GM21786 (cell line): ENCODE results near the gene POLD4.
"Not testable (repeated sequence)": the region's sequence is repeated elsewhere in the genome, so short reads cannot be mapped to it uniquely, and the experiment has no call there.

Experiments
- ATAC-seq: cut with Tn5 transposase; IDR thresholded peaks from one replicate; pipeline ENCODE4 v1.9.1; 2021; ENCODE audit not compliant: unreplicated experiment

The POLD4 gene

DNA sequence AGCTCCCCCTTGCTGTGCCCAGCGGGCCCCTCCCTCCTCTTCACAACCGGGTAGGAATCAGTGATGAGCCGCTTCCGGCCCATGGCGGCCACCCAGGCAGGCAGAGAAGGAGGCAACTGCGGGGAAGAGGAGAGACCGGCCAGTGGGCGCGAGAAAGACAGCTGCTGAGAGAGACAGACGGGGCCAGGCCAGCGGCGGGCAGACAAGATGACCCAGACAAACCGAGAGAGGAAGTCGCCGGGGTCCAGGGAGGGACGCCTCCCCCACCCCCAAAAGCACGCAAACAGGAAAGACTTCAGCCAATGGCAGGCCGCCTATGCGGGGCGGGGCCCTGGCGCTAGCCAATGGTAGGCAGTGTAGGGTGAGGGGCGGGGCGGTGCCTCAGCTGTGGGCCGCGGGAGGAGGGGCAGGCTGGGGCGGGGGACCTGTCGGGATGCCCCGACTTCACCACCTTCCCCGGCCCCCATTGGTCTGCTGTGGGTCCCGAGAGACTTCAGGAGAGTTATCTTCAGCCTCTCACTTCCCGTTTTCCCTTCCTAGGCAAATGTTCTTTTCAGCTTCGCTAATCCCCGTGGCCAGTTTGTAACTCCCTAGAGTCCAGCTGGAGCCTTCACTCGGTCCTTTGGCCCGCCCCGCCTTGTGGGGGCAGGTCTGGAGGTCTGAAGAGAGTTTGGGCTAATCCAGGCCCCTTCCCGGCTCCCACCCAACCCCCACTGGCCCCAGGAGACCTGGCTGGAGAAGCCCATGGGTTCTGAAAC, at the start of gene POLD4:
POLD4 (minus strand) TSS at position 230 of the 758 bp plus-strand sequence; CDS start at position 83, 147 bp downstream.
- ATAC-seq, result peak; percentile 62

DNA sequence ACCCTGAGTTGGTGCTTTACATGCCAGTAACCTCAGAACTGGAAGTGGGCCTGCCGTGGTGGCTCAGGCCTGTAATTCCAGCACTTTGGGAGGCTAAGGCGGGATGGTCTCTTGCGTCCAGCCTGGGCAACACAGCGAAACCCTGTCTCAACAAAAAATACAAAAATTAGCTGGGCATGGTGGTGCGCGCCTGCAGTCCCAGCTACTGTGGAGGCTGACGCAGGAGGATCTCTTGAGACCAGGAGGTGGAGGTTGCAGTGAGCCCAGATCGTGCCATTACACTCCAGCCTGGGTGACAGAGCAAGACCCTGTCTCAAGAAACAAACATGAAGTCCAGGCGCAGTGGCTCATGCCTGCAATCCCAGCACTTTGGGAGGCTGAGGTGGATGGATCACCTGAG, 49.7 kb upstream of the POLD4 start:
- not testable (repeated sequence) for ATAC-seq

DNA sequence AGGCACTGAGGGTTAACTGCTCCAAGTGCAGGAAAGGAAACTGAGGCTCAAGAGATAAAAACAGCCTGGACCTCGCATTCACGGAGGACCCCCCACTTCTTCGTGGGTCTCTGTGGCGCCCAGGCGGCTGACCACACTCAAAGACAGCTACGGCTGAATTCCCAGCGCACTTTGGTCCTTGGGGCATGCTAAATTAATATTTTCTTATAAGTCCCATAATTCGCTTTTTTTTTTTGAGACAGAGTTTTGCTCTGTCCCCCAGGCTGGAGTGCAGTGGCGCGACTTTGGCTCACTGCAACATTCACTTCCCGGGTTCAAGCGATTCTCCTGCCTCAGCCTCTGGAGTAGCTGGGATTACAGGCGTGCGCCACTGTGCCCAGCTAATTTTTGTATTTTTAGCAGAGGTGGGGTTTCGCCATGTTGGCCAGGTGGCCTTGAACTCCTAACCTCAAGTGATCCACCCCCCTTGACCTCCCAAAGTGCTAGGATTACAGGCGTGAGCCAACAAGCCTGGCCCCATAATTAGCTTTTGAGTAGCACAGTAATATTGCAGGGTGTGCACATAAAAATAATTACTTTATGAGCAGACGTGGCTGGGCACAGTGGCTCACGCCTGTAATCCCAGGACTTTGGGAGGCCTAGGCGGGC, 49.0 kb upstream of the POLD4 start:
- ATAC-seq, result not testable (repeated sequence)

DNA sequence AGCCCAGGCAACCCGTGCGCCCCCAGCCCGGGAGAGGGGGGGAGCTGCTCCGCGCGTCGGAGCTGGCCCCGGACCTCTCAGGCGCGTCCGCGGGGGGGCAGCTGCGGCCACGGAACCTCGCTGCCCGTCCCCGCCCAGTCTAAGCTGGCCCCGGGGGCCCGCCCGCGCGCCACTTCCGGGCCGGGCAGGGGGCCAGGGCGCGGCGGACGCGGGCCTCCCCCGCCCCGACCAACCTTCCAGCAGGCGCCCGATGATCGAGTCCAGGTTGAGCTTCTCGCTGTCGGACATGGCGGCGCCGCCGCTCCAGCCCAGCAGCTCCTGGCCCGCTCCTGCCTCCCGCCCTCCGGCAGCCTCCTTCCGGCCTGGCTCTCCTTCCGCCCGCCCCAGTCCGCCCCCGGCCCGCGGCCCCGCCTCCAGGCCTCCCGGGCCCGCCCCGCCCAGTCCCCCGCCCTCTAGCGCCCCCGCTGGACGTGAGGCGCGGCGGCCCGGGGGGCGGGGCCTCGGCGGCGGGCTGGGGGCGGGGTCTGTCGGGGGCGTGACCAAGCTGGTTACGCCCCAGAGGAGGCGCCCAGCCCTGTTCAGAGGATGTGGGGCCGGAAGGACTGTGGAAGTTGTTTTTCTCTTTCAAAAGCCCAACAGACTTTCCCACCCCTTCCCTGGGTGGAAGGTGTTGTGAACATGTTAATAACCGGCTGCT, 48.3 kb upstream of the POLD4 start, which contains the start of gene PPP1CA:
PPP1CA (minus strand) TSS at position 364 of the 697 bp plus-strand sequence; CDS start at position 288, 76 bp downstream.
- ATAC-seq, result peak; percentile 52

DNA sequence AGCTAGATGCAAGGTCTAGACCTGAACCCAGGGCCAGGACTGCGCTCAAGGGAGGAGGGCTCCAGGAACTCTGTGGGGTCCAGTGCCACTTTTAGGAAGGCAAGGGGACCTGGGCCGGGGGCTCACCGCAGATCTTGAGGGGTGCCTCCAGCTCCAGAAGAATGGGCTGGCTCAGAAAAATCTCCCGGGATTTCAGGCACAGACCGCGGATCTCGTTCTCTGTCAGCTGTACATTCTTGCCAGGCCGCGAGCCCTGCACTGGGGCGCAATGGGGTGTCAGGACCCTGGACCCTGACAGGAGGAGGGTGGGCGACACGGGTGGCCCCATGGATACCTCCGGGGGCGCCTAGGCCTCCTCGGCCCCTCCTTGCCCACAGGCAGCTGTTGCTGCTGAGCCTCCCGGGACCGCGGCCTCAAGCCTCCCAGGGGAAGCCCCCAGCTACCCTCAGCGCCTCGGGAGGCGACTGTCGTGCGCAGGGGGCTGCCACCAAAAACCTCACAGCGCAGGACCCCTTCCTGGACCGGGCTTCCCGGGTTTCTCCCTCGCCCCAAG, 47.7 kb upstream of the POLD4 start:
- peak; percentile 16 for ATAC-seq

DNA sequence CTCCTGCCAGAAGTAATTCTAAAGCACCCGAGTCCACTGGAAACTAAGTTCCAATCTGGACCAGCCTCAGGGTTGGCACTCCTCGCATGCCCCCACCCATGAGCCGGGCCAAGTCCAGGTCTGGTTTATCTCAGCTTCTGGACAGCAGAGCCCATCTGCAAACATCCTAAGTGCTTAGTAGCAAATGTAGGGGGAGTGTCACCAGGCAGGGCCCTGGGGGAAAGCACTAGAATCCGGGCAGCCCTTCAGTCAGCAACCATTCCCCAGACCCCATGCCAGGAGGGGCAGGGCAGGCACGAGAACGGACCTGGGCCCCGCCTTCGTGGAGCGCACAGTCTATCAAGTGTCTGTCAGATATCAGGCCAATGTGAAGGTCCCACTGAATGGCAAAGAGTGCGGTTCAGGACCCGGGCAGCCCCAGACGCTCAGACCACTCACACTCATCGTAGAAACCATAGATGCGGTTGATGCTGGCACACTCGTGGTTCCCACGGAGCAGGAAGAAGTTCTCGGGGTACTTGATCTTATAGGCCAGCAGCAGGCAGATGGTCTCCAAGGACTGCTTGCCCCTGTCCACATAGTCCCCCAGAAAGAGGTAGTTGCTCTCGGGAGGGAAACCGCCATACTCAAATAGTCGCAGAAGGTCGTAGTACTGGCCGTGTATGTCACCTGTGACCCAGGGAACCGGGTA, 47.0 kb upstream of the POLD4 start:
- no peak for ATAC-seq

DNA sequence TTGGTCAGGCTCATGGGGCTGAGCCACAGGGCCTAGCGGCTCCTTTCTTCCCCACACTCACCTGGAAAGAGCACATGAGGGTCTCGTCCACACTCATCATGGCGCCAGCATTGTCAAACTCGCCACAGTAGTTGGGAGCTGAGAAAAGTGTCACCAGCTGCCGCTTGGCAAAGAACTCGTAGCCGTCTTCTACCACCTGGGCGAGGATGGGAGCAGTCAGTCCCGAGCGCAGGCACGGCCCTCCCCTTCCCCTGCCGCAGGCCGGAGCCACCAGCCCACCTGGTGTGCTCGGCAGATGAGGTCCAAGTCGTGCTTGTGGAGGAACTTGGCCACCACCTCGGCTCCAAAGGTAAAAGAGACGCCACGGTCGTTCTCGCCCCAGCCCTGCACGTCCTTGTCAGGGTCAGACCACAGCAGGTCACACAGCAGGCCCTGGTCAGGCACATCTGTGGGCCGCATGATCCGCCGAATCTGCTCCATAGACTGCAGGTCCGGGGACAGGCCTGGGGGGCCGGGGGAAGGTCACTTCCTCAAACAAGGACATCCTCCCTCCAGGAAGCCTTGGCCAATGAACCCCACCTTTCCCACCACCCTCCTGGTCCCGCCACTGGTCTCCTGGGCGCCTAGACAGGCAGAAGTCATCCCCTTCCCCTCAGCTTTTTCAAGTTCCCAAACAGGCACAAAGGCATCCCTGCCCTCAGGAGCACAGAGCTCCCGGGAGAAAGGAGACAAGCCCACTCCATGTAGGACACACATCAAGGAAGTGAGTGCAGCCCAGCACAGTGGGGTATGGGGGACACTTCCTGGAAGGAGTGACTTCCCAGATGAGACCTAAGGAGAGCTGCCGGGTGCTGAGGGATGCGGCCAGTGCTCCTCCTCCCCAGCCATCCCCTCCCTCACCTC, 45.6 kb upstream of the POLD4 start:
- no peak for ATAC-seq

DNA sequence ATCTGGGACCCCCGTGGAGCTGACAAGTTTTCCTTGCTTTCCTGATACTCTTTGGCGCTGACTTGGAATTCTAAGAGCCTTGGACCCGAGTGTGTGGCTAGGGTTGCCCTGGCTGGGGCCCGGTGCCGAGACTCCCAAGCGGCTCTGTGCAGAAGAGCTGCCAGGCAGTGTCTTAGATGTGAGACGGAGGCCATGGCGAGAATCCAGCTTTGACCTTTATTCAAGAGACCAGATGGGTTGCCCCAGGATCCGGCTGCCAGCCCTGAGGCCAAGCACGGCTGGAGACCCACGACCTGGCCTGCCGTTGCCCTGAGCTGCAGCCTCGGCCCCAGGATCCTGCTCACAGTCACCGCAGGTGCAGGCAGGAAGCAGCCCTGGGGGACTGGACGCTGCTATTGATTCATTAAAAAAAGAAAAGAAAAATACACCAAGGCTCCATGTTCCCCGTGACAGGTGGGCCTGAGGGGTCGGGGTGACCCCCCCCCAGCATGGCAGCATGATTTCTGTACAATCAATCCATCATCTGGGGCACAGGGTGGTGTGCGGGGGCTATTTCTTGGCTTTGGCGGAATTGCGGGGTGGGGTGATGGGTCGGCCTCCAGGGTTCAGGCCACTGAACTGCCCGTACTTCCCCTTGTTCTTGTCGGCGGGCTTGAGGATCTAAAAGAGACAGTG, 44.8 kb upstream of the POLD4 start:
- ATAC-seq, result no peak

DNA sequence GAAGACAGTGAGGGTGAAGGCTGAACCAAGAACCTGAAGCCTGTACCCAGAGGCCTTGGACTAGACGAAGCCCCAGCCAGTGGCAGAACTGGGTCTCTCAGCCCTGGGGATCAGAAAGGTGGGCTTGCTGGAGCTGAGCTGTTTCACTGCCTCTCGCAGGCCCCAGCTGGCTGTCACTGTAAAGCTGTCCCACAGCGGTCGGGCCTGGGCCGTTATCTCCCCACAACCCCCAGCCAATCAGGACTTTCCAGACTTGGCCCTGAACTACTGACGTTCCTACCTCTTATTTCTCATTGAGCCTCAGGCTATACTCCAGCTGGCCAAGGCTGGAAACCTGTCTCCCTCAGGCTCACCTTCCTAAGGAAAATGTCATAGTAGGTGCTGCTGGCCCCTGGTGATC, 44.2 kb upstream of the POLD4 start:
- no peak for ATAC-seq

DNA sequence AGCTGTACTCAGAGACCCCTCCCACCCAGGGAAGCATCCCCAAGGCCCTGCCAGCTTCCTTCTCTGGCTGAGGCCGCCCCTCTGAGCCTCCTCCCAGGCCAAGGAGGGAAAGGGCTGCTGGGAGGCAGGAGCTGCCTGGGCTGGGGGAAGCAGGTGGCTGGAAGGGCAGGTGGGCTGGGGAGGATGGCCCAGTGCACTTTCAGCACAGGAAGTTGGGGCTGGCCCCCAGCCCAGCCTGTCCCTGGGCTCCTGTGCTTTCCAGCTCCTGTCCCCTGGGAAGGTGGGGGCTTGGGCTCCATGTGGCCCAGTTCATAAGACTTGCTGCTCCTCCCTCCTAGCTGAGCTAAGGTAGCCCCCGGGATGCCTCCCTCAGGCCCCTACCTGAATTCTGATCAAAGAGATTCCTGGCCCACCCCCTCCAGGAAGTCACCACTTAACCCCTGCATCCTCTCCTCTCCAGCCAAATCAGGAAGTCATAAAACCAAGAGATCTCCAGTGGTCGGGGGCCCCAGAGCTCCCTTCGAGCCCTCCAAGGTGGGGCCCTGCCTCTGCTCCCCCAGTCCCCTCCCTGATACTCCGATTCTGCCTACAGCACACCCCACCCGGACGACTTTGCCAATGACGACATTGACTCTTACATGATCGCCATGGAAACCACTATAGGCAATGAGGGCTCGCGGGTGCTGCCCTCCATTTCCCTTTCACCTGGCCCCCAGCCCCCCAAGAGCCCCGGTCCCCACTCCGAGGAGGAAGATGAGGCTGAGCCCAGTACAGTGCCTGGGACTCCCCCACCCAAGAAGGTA, 43.4 kb upstream of the POLD4 start:
- ATAC-seq, result no peak

DNA sequence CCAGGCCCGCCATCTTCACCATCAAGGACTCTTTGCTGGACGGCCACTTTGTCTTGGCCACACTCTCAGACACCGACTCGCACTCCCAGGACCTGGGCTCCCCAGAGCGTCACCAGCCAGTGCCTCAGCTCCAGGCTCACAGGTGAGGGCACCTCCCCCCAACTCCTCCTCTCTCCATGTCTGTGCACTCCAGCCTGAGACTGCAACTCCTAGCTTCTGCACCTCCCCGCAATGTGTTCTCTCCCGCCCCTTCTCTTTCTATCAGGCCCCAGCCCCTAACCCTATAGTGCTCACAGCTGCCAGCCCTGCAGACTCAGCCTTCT, 42.9 kb upstream of the POLD4 start:
- ATAC-seq, result no peak

DNA sequence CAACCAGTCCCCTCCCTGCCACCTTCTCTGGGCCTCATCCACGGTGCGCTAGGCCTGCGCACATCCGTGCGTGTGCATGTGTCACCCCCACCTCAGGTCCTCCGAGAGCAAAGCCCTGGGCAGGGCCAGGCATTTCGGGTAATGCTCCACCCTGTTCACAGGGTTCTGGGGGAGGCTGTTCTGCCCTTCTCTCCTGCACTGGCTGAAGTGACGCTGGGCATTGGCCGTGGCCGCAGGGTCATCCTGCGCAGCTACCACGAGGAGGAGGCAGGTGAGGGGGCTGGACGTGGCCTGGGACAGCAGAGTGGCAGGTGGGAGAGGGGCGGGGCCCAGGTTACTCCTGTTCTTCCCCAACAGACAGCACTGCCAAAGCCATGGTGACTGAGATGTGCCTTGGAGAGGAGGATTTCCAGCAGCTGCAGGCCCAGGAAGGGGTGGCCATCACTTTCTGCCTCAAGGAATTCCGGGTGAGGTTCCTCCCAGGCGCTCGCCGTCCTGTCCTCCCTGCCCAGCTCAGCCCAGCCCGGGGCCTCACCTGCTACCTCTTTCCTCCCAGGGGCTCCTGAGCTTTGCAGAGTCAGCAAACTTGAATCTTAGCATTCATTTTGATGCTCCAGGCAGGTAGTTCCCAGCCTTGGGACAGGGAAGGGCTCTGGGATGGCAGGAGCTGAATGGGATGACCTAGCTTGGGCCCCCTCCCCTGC, 42.4 kb upstream of the POLD4 start:
- ATAC-seq, result no peak

DNA sequence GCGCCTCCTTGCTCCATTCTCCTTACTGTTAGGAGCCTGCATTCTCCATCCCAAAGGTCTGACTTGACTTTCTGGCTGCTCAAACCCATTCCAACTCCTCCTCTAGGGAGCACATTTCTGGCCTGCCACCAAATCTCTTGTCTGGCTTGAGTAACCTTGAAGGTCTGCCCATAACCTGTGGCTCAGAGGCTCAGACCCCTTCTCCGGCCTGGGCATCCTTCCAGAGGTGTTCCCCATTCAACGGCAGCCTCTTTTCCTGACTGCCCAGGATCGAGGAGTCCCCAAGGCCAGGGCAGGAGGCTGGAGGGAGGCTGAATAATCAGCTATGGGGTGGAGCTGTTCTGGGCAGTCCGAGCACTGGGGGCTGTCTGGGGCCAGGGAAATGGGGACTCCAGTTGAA, 40.6 kb upstream of the POLD4 start:
- ATAC-seq, result no peak

DNA sequence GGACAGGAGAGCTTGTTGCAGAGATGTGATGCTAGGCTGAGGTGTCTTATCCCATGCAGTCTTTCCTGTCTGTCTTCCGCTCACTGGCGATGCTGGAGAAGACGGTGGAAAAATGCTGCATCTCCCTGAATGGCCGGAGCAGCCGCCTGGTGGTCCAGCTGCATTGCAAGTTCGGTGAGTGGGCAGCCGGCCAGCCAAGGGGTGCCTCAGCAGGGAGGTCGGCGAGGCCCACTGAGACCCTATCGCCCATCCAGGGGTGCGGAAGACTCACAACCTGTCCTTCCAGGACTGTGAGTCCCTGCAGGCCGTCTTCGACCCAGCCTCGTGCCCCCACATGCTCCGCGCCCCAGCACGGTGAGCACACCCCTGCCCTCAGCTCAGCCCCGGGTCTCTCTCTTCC, 40.1 kb upstream of the POLD4 start:
- ATAC-seq, result no peak

DNA sequence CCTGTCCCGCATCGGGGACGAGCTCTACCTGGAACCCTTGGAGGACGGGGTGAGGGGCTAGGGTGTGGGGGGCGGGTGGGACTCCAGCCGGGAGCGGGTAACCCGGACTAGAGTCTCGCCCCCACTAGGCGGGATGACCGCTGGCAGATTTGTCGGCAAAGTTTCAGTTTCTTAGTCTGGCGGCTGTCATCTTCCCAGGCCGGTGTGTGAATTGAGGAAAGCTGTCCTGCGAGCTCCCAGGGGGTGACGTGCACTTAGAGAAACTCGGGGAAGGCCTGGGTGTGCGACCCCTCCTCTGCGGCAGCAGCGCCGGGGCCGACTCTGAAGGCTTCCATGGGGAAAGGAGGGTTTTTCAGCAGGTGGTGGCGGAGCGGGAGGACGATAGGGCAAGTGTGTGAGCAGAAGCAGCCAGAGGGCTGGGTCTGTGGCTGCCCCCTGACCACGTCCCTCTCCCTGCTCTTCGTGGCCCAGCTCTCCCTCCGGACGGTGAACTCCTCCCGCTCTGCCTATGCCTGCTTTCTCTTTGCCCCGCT, 38.9 kb upstream of the POLD4 start:
- no peak for ATAC-seq

DNA sequence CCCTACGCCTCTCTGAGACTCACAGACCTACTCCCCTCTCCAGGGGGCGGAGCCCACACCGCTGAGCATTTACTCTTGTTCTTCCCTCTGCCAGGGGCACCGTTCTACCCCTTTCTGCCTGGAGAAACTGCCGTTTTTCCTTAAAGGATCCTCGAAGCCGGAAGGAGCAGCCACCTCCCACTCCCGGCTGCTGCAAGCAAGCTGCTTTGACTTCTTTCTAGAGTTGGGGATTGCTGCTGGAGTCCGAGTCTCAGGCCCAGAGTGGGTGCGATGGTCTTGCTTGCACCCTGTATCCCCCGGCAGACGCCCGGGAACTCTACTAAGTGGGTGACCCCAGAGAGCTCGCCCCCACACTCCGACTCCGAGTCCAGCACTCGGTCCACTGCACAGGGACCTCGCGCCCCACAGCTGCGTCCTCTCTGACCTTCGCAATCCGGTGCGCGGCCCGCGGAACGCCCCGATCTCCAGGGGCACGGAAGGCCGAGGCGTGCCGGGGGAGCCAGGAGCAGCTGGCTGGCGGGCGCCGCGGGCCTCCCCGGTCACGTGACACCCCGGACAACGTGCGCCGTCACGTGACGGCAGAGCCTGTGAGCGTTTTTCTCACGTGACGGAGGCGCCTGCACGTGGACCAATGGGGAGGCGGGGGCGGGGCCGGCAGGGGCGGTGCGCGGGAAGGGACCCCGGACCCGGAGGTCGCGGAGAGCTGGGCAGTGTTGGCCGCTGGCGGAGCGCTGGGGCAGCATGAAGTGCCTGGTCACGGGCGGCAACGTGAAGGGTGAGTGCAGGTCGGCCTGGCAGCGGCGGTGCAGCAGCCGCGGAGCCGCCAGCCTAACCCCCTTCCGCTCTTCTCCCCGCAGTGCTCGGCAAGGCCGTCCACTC, 38.2 kb upstream of the POLD4 start, which contains the start of gene RAD9A:
RAD9A (plus strand) TSS at position 683 of the 879 bp plus-strand sequence; CDS start at position 742, 59 bp downstream.
- ATAC-seq, result peak; percentile 56

DNA sequence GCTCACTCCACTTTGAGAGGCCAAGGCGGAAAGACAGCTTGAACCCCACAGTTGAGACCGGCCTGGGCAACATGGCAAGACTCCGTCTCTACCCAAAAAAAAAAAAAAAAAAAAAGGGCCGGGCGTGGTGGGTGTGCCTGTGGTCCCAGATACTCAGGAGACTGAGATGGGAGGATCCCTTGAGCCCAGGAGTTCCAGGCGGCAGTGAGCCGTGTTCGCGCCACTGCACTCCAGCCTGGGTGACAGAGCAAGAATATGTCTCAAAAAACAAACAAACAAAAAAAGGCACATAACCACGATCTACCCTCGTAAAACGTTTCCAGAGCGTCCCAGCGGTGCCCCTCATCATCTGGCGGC, 37.6 kb upstream of the POLD4 start:
- ATAC-seq, result no peak
